Endodermal cell (in vitro differentiated cells): Measurements from ENCODE around the gene COPG1. TPM values are rescaled to one million over a fixed set of nuclear protein-coding genes. Genes with fewer than 3 reads are reported as not detected.

ENCODE experiments used
- DNase-seq: peaks from one replicate; pipeline ENCODE4 v3.0.0-alpha.2; 2017
- H3K27ac ChIP-seq: 2 replicates; pipeline ENCODE4 v1.5.1; 2013; ENCODE audit warnings: mild to moderate bottlenecking, low read depth, low read length, moderate library complexity
- H3K27me3 ChIP-seq: 2 replicates; pipeline ENCODE4 v1.6.1; 2013; ENCODE audit warnings: mild to moderate bottlenecking, low read length, moderate library complexity; ENCODE audit not compliant: insufficient read depth, control insufficient read depth, poor library complexity, severe bottlenecking
- H3K36me3 ChIP-seq: 2 replicates; pipeline ENCODE4 v1.7.0; 2013; ENCODE audit warnings: mild to moderate bottlenecking, low read length, moderate library complexity; ENCODE audit not compliant: control insufficient read depth, insufficient read depth
- H3K4me1 ChIP-seq: one replicate; pipeline ENCODE4 v1.7.0; 2013; ENCODE audit warnings: low read length; ENCODE audit not compliant: control insufficient read depth, insufficient read depth
- H3K4me3 ChIP-seq: 2 replicates; pipeline ENCODE4 v1.5.1; 2013; ENCODE audit warnings: mild to moderate bottlenecking, low read length, moderate library complexity
- H3K9ac ChIP-seq: 2 replicates; pipeline ENCODE4 v1.6.1; 2013; ENCODE audit warnings: mild to moderate bottlenecking, low read length, moderate library complexity; ENCODE audit not compliant: poor library complexity, severe bottlenecking; ENCODE audit errors: extremely low read depth
- H3K9me3 ChIP-seq: 2 replicates; pipeline ENCODE4 v1.6.1; 2013; ENCODE audit warnings: mild to moderate bottlenecking, low read length, moderate library complexity; ENCODE audit not compliant: control insufficient read depth
- H3K27ac Mint-ChIP-seq: 2 replicates; pipeline ENCODE4 v1.8.0; 2020; ENCODE audit warnings: mixed read lengths
- H3K27me3 Mint-ChIP-seq: 2 replicates; pipeline ENCODE4 v1.8.0; 2021; ENCODE audit warnings: mild to moderate bottlenecking, mixed read lengths; ENCODE audit not compliant: insufficient read depth
- H3K36me3 Mint-ChIP-seq: 2 replicates; pipeline ENCODE4 v1.8.0; 2020; ENCODE audit warnings: low read depth, mixed read lengths
- H3K4me1 Mint-ChIP-seq: 2 replicates; pipeline ENCODE4 v1.8.0; 2020; ENCODE audit warnings: mixed read lengths
- H3K4me3 Mint-ChIP-seq: 2 replicates; pipeline ENCODE4 v1.8.0; 2020; ENCODE audit warnings: mild to moderate bottlenecking, moderate library complexity, mixed read lengths
- H3K9me3 Mint-ChIP-seq: 2 replicates; pipeline ENCODE4 v1.8.0; 2020; ENCODE audit warnings: mild to moderate bottlenecking, mixed read lengths
- CTCF ChIP-seq: fragments of 200-600 bp; sonication (generic); conservative IDR thresholded peaks from 2 replicates; pipeline ENCODE4 v1.5.0; 2021; ENCODE audit warnings: antibody characterized with exemption, mild to moderate bottlenecking
- WGBS, 2 experiments: methylation state at CpG; one replicate each; pipeline versions ENCODE4 v1.1.5 to v1.1.7; 2013; ENCODE audit warnings: missing lambda C conversion rate in 2 of 2, mixed read lengths in 1 of 2; ENCODE audit not compliant: insufficient coverage in 1 of 2, insufficient read length in 1 of 2; 5-methylcytosine and 5-hydroxymethylcytosine counted together
- total RNA-seq, 2 donors: library from RNA; stranded (reverse); fragmentation: NEBNext Ultra II Directional in 1 of 2; extraction: Animal tissue kit (Norgen Biotek cat#: 25700) in 1 of 2; gene quantifications; 2 replicates in 1 of 2; 3 replicates in 1 of 2; pipeline ENCODE4 v1.2.1, GENCODE V29; 2021

COPG1 gene
- total RNA-seq, 2 donors from 2014 or later = 151 to 193 TPM

DNA sequence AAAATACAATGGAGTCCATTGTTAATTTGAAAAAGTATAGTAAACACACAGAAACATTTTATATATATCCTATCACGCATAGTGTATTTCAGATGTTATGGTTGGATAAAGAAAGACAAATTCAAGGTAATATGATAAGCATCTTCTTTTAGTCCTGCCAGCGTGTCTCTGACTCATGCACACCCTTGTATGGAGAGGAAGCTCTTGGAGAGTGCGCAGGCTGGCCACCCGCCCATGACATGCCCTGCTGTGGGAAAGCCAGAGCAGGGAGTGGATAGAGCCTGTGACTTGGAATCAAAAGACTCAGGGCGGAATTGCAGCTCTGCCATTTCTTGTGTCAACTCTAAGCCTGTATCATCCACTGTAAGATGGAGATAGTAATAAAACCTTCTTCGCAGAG, 23.0 kb upstream of the COPG1 start:
- H3K27ac Mint-ChIP-seq = no peak overlapping the region

GRCh38 chr3:129228891-129229585, 20.4 kb upstream of the COPG1 start:
- H3K9ac ChIP-seq = no peak overlapping the region
- no peaks in the 10 kb centered on the region for H3K4me1 ChIP-seq
- peak; percentile 88 for DNase-seq
- Mint-ChIP-seq H3K9me3 (no peaks in the 10 kb centered on the region), H3K4me1 (peaks cover 18% of the 10 kb centered on the region), H3K27ac (peak overlapping the region; percentile 96), H3K27me3 (no peaks in the 10 kb centered on the region), H3K4me3 (no peak overlapping the region), H3K36me3 (no peaks in the 10 kb centered on the region)
- H3K4me3 ChIP-seq = no peak overlapping the region
- TF ChIP-seq CTCF = peak; percentile 58
- H3K27me3 ChIP-seq = no peaks in the 10 kb centered on the region
- WGBS, 2 experiments = 79 to 83% methylated on average over 10 to 11 of the region's 11 CpGs
- no peaks in the 10 kb centered on the region for H3K36me3 ChIP-seq
- no peak overlapping the region for H3K27ac ChIP-seq
- no peaks in the 10 kb centered on the region for H3K9me3 ChIP-seq

More for the DNA sequence above, 23.0 kb upstream of the COPG1 start:
- no peak for TF ChIP-seq CTCF
- Mint-ChIP-seq H3K36me3 (no peaks in the 10 kb centered on the region), H3K4me1 (peaks cover 15% of the 10 kb centered on the region), H3K27me3 (no peaks in the 10 kb centered on the region), H3K9me3 (no peaks in the 10 kb centered on the region), H3K4me3 (no peak overlapping the region)
- Histone ChIP-seq H3K4me1 (no peaks in the 10 kb centered on the region), H3K9me3 (no peaks in the 10 kb centered on the region), H3K27me3 (no peaks in the 10 kb centered on the region), H3K4me3 (no peak overlapping the region), H3K9ac (no peak overlapping the region), H3K27ac (no peak overlapping the region), H3K36me3 (no peaks in the 10 kb centered on the region)
- DNase-seq = no peak
- WGBS, 2 experiments = 93 to 95% methylated on average over 5 to 6 of the region's 6 CpGs

GRCh38 chr3:129230311-129231019, 18.9 kb upstream of the COPG1 start:
- Histone ChIP-seq H3K9ac (no peak overlapping the region), H3K36me3 (no peaks in the 10 kb centered on the region), H3K4me1 (no peaks in the 10 kb centered on the region), H3K27me3 (no peaks in the 10 kb centered on the region), H3K4me3 (no peak overlapping the region), H3K9me3 (no peaks in the 10 kb centered on the region), H3K27ac (no peak overlapping the region)
- H3K4me1 Mint-ChIP-seq = peaks cover 18% of the 10 kb centered on the region
- no peak overlapping the region for H3K27ac Mint-ChIP-seq
- 92 to 95% methylated on average over 4 to 6 of the region's 7 CpGs for WGBS, 2 experiments
- no peaks in the 10 kb centered on the region for H3K27me3 Mint-ChIP-seq
- H3K36me3 Mint-ChIP-seq = no peaks in the 10 kb centered on the region
- no peak overlapping the region for H3K4me3 Mint-ChIP-seq
- H3K9me3 Mint-ChIP-seq = no peaks in the 10 kb centered on the region
- no peak for DNase-seq
- TF ChIP-seq CTCF = no peak
